ENCODE data around the gene FGFR2. TPM values are rescaled to one million over a fixed set of nuclear protein-coding genes. Genes with fewer than 3 reads are reported as not detected.

The FGFR2 gene
- total RNA-seq, 1 experiment from 2014 or later = 5.7 TPM

DNA sequence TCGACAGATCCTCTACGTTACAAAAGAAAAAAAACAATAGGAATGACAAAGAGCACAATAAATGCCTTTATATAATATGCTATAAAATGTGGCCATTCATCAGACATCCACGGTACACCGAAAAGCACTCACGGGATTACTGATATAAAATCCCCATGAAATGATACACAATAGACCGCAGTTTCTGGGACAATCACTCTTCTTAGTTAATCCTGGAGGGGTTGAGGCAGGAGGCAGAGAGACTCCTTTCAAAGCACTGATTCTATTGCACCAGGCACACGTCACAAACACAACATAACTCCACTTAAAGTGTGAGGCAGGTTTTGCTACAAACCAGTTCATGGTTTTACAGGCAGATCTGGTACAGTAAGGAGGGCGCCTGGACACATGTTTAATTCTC, 113.8 kb downstream of the FGFR2 start:
- in situ Hi-C loops (cut with HindIII; ENCODE audit: low pct_unique_long_range_greater_than_20kb, low sequenced_read_pairs) (no loop called here), intact Hi-C loops (cut with micrococcal nuclease; ENCODE audit: unreplicated experiment) (no loop called here)
- no peak for DNase-seq (ENCODE audit: low read depth, low spot score)
- Histone ChIP-seq H3K36me3 (ENCODE audit: control insufficient read depth, insufficient read depth, low read length) (no peaks in the 10 kb centered on the region), H3K4me1 (ENCODE audit: control insufficient read depth, insufficient read depth, low read length) (no peaks in the 10 kb centered on the region), H3K27ac (ENCODE audit: low read length) (no peak overlapping the region), H3K27me3 (ENCODE audit: control insufficient read depth, insufficient read depth, low read length) (no peaks in the 10 kb centered on the region), H3K4me3 (ENCODE audit: low read depth in 2 of 2, low read length in 2 of 2) (no peak overlapping the region), H3K9me3 (ENCODE audit: control insufficient read depth, insufficient read depth, low read depth, low read length) (no peaks in the 10 kb centered on the region)
- BruUV-seq (replicated peaks) = no TSS peak
- no peak for ATAC-seq
- ChIA-PET CTCF (no interaction called here), POLR2A (no interaction called here)
- TF ChIP-seq SIN3A (IDR thresholded peaks at IDR 0.05; ENCODE audit: borderline replicate concordance, insufficient read depth, low read depth, low read length) (no peak), POLR2AphosphoS5 (IDR thresholded peaks at IDR 0.05; ENCODE audit: low read depth, low read length) (no peak), TCF7L2 (IDR thresholded peaks at IDR 0.05; ENCODE audit: low read depth, low read length) (no peak)
- TF ChIP-seq, protein P1, sequence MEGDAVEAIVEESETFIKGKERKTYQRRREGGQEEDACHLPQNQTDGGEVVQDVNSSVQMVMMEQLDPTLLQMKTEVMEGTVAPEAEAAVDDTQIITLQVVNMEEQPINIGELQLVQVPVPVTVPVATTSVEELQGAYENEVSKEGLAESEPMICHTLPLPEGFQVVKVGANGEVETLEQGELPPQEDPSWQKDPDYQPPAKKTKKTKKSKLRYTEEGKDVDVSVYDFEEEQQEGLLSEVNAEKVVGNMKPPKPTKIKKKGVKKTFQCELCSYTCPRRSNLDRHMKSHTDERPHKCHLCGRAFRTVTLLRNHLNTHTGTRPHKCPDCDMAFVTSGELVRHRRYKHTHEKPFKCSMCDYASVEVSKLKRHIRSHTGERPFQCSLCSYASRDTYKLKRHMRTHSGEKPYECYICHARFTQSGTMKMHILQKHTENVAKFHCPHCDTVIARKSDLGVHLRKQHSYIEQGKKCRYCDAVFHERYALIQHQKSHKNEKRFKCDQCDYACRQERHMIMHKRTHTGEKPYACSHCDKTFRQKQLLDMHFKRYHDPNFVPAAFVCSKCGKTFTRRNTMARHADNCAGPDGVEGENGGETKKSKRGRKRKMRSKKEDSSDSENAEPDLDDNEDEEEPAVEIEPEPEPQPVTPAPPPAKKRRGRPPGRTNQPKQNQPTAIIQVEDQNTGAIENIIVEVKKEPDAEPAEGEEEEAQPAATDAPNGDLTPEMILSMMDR (IDR thresholded peaks at IDR 0.05) = no peak
- TF ChIP-seq, protein P2, sequence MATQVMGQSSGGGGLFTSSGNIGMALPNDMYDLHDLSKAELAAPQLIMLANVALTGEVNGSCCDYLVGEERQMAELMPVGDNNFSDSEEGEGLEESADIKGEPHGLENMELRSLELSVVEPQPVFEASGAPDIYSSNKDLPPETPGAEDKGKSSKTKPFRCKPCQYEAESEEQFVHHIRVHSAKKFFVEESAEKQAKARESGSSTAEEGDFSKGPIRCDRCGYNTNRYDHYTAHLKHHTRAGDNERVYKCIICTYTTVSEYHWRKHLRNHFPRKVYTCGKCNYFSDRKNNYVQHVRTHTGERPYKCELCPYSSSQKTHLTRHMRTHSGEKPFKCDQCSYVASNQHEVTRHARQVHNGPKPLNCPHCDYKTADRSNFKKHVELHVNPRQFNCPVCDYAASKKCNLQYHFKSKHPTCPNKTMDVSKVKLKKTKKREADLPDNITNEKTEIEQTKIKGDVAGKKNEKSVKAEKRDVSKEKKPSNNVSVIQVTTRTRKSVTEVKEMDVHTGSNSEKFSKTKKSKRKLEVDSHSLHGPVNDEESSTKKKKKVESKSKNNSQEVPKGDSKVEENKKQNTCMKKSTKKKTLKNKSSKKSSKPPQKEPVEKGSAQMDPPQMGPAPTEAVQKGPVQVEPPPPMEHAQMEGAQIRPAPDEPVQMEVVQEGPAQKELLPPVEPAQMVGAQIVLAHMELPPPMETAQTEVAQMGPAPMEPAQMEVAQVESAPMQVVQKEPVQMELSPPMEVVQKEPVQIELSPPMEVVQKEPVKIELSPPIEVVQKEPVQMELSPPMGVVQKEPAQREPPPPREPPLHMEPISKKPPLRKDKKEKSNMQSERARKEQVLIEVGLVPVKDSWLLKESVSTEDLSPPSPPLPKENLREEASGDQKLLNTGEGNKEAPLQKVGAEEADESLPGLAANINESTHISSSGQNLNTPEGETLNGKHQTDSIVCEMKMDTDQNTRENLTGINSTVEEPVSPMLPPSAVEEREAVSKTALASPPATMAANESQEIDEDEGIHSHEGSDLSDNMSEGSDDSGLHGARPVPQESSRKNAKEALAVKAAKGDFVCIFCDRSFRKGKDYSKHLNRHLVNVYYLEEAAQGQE (IDR thresholded peaks at IDR 0.05; ENCODE audit: insufficient read depth in 1 of 2, low read depth in 2 of 2, low read length in 1 of 2) = no peak

DNA sequence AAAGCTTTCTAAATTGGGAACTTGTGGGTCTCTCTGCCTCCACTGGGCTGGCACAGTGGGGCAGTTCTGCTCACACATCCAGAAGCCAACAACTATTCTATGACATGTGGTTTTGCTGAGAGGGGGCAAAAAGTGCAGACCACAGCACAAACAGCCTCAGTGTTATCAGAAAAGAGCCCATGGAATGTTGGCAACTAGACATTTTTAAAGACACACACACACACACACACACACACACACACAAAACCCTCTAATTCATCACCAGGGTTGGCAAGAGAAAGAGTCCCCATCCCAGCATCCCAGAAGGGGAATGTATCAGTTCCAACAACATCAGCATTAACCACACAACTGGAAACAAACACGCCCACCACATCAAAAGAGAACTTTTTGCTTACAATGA, 117.1 kb downstream of the FGFR2 start:
- no peak for ATAC-seq
- H3K27me3 ChIP-seq (ENCODE audit: control insufficient read depth, insufficient read depth, low read length) = no peaks in the 10 kb centered on the region
- in situ Hi-C loops (cut with HindIII; ENCODE audit: low pct_unique_long_range_greater_than_20kb, low sequenced_read_pairs) = no loop called here
- no peaks in the 10 kb centered on the region for H3K9me3 ChIP-seq (ENCODE audit: control insufficient read depth, insufficient read depth, low read depth, low read length)
- H3K36me3 ChIP-seq (ENCODE audit: control insufficient read depth, insufficient read depth, low read length) = no peaks in the 10 kb centered on the region
- TF ChIP-seq, protein P1 (IDR thresholded peaks at IDR 0.05) = no peak
- TF ChIP-seq TCF7L2 (IDR thresholded peaks at IDR 0.05; ENCODE audit: low read depth, low read length) (no peak), POLR2AphosphoS5 (IDR thresholded peaks at IDR 0.05; ENCODE audit: low read depth, low read length) (no peak), SIN3A (IDR thresholded peaks at IDR 0.05; ENCODE audit: borderline replicate concordance, insufficient read depth, low read depth, low read length) (no peak)
- TF ChIP-seq, protein P2 (IDR thresholded peaks at IDR 0.05; ENCODE audit: insufficient read depth in 1 of 2, low read depth in 2 of 2, low read length in 1 of 2) = no peak
- intact Hi-C loops (cut with micrococcal nuclease; ENCODE audit: unreplicated experiment) = no loop called here
- no peaks in the 10 kb centered on the region for H3K4me1 ChIP-seq (ENCODE audit: control insufficient read depth, insufficient read depth, low read length)
- no peak overlapping the region for H3K4me3 ChIP-seq (ENCODE audit: low read depth in 2 of 2, low read length in 2 of 2)
- POLR2A ChIA-PET = no interaction called here
- DNase-seq (ENCODE audit: low read depth, low spot score) = no peak
- H3K27ac ChIP-seq (ENCODE audit: low read length) = no peak overlapping the region
- CTCF ChIA-PET = no interaction called here
- no TSS peak for BruUV-seq (replicated peaks)

Measured in Panc1 (cell line).